ENCODE results near the gene HOOK2. TPM values are rescaled to one million over a fixed set of nuclear protein-coding genes. Genes with fewer than 3 reads are reported as not detected.

Gene HOOK2
- total and polyA plus RNA-seq, 9 of the 15 experiments (the other 6 are each of a cell fraction or from before 2014, with no cell fraction given), result 1.3 to 17.2 (median 9.9) TPM

DNA sequence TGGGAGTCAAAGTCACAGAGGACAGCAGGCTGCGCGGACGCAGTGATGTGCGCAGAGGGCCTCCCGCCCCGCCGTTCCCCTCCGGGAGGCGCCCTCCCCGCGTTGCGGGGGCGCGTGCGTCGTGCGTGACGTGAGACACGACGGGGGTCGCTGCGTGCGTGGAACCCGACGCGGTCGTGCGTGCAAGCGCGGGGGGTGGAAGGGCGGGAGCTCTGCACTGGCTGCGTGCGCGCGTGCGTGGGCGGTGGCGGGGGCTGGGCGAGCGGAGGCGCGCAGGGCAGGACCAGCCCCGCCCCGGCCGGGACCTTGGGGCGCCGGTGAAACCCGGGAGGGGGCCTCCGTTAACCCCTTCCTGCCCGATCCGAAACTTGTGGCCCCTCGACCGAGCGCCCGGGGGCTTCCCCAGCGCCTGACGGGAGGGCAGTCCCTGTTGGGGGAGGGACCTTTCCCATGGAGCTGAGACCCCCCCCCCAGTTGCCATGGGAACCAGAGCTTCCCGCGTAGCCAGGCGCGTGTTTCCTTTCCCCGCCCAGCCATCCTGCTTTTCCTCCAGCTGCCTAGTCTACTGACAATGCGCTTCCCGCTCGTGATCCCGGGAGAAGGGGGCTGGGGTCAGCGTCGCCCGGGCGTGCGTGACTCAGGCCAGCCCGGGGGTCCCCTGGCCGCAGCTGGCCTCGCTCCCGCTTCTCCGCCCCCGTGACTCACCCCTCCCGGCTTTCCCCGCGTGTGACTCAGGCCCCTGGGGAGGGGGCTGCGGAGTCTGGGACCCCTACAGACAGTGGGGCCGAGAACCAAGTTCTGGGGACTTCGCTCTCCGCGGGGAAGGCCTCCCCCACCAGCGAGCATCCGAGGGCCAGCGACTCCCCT is 7.3 kb upstream of the HOOK2 start (continued):
- TF ChIP-seq, protein P1, sequence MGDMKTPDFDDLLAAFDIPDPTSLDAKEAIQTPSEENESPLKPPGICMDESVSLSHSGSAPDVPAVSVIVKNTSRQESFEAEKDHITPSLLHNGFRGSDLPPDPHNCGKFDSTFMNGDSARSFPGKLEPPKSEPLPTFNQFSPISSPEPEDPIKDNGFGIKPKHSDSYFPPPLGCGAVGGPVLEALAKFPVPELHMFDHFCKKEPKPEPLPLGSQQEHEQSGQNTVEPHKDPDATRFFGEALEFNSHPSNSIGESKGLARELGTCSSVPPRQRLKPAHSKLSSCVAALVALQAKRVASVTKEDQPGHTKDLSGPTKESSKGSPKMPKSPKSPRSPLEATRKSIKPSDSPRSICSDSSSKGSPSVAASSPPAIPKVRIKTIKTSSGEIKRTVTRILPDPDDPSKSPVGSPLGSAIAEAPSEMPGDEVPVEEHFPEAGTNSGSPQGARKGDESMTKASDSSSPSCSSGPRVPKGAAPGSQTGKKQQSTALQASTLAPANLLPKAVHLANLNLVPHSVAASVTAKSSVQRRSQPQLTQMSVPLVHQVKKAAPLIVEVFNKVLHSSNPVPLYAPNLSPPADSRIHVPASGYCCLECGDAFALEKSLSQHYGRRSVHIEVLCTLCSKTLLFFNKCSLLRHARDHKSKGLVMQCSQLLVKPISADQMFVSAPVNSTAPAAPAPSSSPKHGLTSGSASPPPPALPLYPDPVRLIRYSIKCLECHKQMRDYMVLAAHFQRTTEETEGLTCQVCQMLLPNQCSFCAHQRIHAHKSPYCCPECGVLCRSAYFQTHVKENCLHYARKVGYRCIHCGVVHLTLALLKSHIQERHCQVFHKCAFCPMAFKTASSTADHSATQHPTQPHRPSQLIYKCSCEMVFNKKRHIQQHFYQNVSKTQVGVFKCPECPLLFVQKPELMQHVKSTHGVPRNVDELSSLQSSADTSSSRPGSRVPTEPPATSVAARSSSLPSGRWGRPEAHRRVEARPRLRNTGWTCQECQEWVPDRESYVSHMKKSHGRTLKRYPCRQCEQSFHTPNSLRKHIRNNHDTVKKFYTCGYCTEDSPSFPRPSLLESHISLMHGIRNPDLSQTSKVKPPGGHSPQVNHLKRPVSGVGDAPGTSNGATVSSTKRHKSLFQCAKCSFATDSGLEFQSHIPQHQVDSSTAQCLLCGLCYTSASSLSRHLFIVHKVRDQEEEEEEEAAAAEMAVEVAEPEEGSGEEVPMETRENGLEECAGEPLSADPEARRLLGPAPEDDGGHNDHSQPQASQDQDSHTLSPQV (IDR thresholded peaks at IDR 0.05), result peak; percentile 83
- TF ChIP-seq, protein P2, sequence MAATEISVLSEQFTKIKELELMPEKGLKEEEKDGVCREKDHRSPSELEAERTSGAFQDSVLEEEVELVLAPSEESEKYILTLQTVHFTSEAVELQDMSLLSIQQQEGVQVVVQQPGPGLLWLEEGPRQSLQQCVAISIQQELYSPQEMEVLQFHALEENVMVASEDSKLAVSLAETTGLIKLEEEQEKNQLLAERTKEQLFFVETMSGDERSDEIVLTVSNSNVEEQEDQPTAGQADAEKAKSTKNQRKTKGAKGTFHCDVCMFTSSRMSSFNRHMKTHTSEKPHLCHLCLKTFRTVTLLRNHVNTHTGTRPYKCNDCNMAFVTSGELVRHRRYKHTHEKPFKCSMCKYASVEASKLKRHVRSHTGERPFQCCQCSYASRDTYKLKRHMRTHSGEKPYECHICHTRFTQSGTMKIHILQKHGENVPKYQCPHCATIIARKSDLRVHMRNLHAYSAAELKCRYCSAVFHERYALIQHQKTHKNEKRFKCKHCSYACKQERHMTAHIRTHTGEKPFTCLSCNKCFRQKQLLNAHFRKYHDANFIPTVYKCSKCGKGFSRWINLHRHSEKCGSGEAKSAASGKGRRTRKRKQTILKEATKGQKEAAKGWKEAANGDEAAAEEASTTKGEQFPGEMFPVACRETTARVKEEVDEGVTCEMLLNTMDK (IDR thresholded peaks at IDR 0.05; ENCODE audit: borderline replicate concordance, insufficient read depth, low read depth, low read length, poor library complexity, severe bottlenecking), result peak; percentile 65
- peak in 1 of 2 experiments; percentile 13; a peak in 1 of 4 replicates for TF ChIP-seq FOXA3 (CRISPR knock-in tag; conservative IDR thresholded peaks at IDR 0.05 in 1 of 2, IDR thresholded peaks at IDR 0.05 in 1 of 2)
- TF ChIP-seq, protein P3, sequence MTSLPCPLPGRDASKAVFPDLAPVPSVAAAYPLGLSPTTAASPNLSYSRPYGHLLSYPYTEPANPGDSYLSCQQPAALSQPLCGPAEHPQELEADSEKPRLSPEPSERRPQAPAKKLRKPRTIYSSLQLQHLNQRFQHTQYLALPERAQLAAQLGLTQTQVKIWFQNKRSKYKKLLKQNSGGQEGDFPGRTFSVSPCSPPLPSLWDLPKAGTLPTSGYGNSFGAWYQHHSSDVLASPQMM (CRISPR knock-in tag; IDR thresholded peaks at IDR 0.05), result no peak
- TF ChIP-seq RFX1 (IDR thresholded peaks at IDR 0.05), result peak; percentile 98
- TF ChIP-seq, protein P4, sequence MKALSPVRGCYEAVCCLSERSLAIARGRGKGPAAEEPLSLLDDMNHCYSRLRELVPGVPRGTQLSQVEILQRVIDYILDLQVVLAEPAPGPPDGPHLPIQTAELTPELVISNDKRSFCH (CRISPR knock-in tag; IDR thresholded peaks at IDR 0.05), result no peak
- TF ChIP-seq, protein P4 (tag; IDR thresholded peaks at IDR 0.05), result peak; percentile 37; the same call in 1 of the 2 replicates
- peak; percentile 81 for TF ChIP-seq HNRNPL (IDR thresholded peaks at IDR 0.05; ENCODE audit: low read depth, low read length)
- peak; percentile 82 for TF ChIP-seq MXI1 (IDR thresholded peaks at IDR 0.05; ENCODE audit: low read depth, low read length)
- TF ChIP-seq GATAD2B (IDR thresholded peaks at IDR 0.05; ENCODE audit: borderline replicate concordance), result peak; percentile 100
- peak; percentile 80 for TF ChIP-seq ATF7 (IDR thresholded peaks at IDR 0.05)
- TF ChIP-seq NRF1 (conservative IDR thresholded peaks at IDR 0.05 in 1 of 2, IDR thresholded peaks at IDR 0.05 in 1 of 2), result peak; percentile 90 to 92
- peak in 1 of 2 experiments; percentile 55; a peak in 2 of 4 replicates for TF ChIP-seq TEAD1 (CRISPR knock-in tag; IDR thresholded peaks at IDR 0.05)
- TF ChIP-seq, protein P5, sequence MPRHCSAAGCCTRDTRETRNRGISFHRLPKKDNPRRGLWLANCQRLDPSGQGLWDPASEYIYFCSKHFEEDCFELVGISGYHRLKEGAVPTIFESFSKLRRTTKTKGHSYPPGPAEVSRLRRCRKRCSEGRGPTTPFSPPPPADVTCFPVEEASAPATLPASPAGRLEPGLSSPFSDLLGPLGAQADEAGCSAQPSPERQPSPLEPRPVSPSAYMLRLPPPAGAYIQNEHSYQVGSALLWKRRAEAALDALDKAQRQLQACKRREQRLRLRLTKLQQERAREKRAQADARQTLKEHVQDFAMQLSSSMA (CRISPR knock-in tag; IDR thresholded peaks at IDR 0.05), result 0 out of 2 replicates have a peak, but pooled peaks have one; percentile 80
- TF ChIP-seq, protein P6, sequence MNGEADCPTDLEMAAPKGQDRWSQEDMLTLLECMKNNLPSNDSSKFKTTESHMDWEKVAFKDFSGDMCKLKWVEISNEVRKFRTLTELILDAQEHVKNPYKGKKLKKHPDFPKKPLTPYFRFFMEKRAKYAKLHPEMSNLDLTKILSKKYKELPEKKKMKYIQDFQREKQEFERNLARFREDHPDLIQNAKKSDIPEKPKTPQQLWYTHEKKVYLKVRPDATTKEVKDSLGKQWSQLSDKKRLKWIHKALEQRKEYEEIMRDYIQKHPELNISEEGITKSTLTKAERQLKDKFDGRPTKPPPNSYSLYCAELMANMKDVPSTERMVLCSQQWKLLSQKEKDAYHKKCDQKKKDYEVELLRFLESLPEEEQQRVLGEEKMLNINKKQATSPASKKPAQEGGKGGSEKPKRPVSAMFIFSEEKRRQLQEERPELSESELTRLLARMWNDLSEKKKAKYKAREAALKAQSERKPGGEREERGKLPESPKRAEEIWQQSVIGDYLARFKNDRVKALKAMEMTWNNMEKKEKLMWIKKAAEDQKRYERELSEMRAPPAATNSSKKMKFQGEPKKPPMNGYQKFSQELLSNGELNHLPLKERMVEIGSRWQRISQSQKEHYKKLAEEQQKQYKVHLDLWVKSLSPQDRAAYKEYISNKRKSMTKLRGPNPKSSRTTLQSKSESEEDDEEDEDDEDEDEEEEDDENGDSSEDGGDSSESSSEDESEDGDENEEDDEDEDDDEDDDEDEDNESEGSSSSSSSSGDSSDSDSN (IDR thresholded peaks at IDR 0.05; ENCODE audit: borderline replicate concordance in 1 of 2, low read depth in 2 of 2, low read length in 2 of 2), result no peak
